DND-41 (cell line): ENCODE results near the gene VWF.

Experiments used
- CTCF ChIP-seq: IDR thresholded peaks from 2 replicates; pipeline ENCODE4 v1.5.1; 2012; ENCODE audit warnings: borderline replicate concordance, low read length, moderate library complexity, mild to moderate bottlenecking; ENCODE audit not compliant: poor library complexity, severe bottlenecking; ENCODE audit errors: extremely low read depth
- EZH2 ChIP-seq: IDR thresholded peaks from 3 replicates; pipeline ENCODE4 v1.6.1; 2012; ENCODE audit warnings: borderline replicate concordance, low read depth, mild to moderate bottlenecking, moderate library complexity, low read length, inconsistent platforms; ENCODE audit not compliant: severe bottlenecking

GRCh38 chr12:6069437-6070093 is 54.9 kb downstream of the VWF start:
- no peak for TF ChIP-seq CTCF
- no peak for TF ChIP-seq EZH2
